Stomach (tissue), 9 donors: Measurements from ENCODE around the gene BLVRA. TPM values are rescaled to one million over a fixed set of nuclear protein-coding genes. Genes with fewer than 3 reads are reported as not detected.

ENCODE experiments used
- DNase-seq, 2 donors: peaks; one replicate each; pipeline versions ENCODE4 v3.0.0 to v3.0.0-alpha.2; 2013 to 2019
- H3K27ac ChIP-seq, 5 donors: fragments of 200-600 bp in 4 of 5; sonication (generic) in 4 of 5; one replicate each; pipeline ENCODE4 v1.5.1; 2013 to 2019; ENCODE audit warnings: mild to moderate bottlenecking in 1 of 5, moderate library complexity in 1 of 5
- H3K27me3 ChIP-seq, 3 donors: fragments of 200-600 bp; sonication (generic); one replicate each; pipeline ENCODE4 v1.5.1; 2017 to 2019; ENCODE audit warnings: mixed run types in 1 of 3
- H3K36me3 ChIP-seq, 4 donors: fragments of 200-600 bp; sonication (generic); 1 replicate in 3 of 4; 2 replicates in 1 of 4; pipeline ENCODE4 v1.5.1; 2016 to 2019
- H3K4me1 ChIP-seq, 4 donors: fragments of 200-600 bp; sonication (generic); one replicate each; pipeline ENCODE4 v1.5.1; 2016 to 2019
- H3K4me3 ChIP-seq, 4 donors: fragments of 200-600 bp; sonication (generic) in 3 of 4; one replicate each; pipeline ENCODE4 v1.5.1; 2016 to 2019; ENCODE audit warnings: mild to moderate bottlenecking in 1 of 4
- H3K9me3 ChIP-seq, 4 donors: fragments of 200-600 bp; sonication (generic); one replicate each; pipeline ENCODE4 v1.5.1; 2016 to 2019
- EP300 ChIP-seq: sonication (generic); formaldehyde crosslinking; IDR thresholded peaks from one replicate; pipeline ENCODE4 v1.6.1; 2017; ENCODE audit warnings: antibody characterized with exemption
- POLR2A ChIP-seq, 4 donors: fragments of 450-650 bp; IDR thresholded peaks; one replicate each; pipeline ENCODE4 v1.6.1; 2016; ENCODE audit warnings: antibody characterized with exemption in 4 of 4, control low read depth in 2 of 4, mild to moderate bottlenecking in 1 of 4, moderate library complexity in 1 of 4
- POLR2AphosphoS5 ChIP-seq, 3 donors: sonication (generic); formaldehyde crosslinking; IDR thresholded peaks; one replicate each; pipeline ENCODE4 v1.6.1; 2016; ENCODE audit warnings: antibody characterized with exemption in 3 of 3
- WGBS, 5 donors: extraction: QIAGEN DNeasy Blood & Tissue Kit in 3 of 5; methylation state at CpG; one replicate each; pipeline versions ENCODE4 v1.1.5 to v1.1.7; 2013 to 2018; 5-methylcytosine and 5-hydroxymethylcytosine counted together
- intact Hi-C: fragments of 100-400 bp; cut with DNase I; formaldehyde crosslinking; loops from one replicate; pipeline ENCODE4 v1.15.1; 2023; ENCODE audit warnings: low total_unique reads
- polyA plus RNA-seq, 3 donors: library from polyadenylated mRNA; stranded (reverse); fragments of 200-250 nt; gene quantifications; one replicate each; pipeline ENCODE4 v1.2.3, GENCODE V29; 2013
- total RNA-seq, 5 donors: library from RNA; depleted of rRNA; stranded (reverse); fragments of >200 nt; gene quantifications; one replicate each; pipeline versions ENCODE4 v1.1.0 to v1.2.3, GENCODE V29; 2014 to 2016
- TF ChIP-seq, protein P1 (sequence below), 7 experiments: fragments of 450-650 bp in 4 of 7; fragments of 200-600 bp in 3 of 7; sonication (generic) in 3 of 7; IDR thresholded peaks; one replicate each; pipeline ENCODE4 v1.5.1; 2016 to 2019; ENCODE audit warnings: antibody characterized with exemption in 7 of 7, control low read depth in 2 of 7, mild to moderate bottlenecking in 1 of 7
- donor health status: healthy with polysubstance abuse.
- donor health status: Bipolar disorder and iron deficiency.
- donor health status: healthy.

The BLVRA gene
- total and polyA plus RNA-seq, 8 donors, result 15.2 to 67.1 (median 46.4) TPM

DNA sequence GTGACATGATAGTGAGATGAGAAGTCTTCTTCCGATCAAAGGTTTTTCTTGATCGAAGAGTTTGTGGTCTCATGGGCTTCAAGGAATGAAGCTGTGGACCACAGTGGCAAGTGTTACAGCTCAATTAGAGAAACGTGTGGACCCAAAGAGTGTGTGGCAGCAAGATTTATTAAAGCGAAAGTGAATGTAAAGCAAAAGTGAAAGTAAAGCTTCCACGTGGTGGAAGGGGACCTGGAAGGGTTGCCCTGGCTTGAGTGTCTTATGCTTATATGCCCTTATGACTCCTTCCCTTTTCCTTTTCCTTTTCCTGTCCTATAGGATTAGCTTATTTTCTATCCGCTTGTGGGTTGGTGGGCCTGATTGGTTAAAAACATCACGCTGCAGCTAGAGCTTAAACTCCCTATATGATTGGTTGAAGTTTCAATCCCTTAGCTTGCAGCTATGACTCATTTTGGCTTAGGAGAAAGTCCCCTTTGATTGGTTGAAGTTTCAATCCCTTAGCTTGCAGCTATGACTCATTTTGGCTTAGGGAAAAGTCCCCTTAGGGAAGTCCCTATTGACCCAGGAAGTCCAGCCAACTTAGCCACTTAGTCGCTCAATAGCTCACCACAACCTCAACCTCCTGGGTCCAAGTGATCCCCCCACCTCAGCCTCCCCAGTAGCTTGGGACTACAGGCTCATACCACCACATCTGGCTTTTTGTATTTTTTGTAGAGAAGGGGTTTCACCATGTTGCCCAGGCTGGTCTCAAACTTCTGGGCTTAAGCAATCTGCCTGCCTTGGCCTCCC lies 76.2 kb downstream of the BLVRA start:
- Histone ChIP-seq H3K27ac (peak overlapping the region in 1 of 5 donors; percentile 29), H3K36me3 (no peaks in the 10 kb centered on the region), H3K4me1 (peaks cover 0 to 14% (median 6%) of the 10 kb centered on the region in 4 donors), H3K9me3 (peaks cover 0 to 10% (median 3%) of the 10 kb centered on the region in 4 donors), H3K4me3 (peak overlapping the region; percentile 18 to 28 (median 24)), H3K27me3 (peaks cover 0 to 6% (median 0%) of the 10 kb centered on the region in 3 donors)
- TF ChIP-seq, protein P1, sequence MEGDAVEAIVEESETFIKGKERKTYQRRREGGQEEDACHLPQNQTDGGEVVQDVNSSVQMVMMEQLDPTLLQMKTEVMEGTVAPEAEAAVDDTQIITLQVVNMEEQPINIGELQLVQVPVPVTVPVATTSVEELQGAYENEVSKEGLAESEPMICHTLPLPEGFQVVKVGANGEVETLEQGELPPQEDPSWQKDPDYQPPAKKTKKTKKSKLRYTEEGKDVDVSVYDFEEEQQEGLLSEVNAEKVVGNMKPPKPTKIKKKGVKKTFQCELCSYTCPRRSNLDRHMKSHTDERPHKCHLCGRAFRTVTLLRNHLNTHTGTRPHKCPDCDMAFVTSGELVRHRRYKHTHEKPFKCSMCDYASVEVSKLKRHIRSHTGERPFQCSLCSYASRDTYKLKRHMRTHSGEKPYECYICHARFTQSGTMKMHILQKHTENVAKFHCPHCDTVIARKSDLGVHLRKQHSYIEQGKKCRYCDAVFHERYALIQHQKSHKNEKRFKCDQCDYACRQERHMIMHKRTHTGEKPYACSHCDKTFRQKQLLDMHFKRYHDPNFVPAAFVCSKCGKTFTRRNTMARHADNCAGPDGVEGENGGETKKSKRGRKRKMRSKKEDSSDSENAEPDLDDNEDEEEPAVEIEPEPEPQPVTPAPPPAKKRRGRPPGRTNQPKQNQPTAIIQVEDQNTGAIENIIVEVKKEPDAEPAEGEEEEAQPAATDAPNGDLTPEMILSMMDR (IDR thresholded peaks at IDR 0.05), result no peak
- TF ChIP-seq EP300 (no peak), POLR2A (IDR thresholded peaks at IDR 0.05) (no peak), POLR2AphosphoS5 (IDR thresholded peaks at IDR 0.05) (no peak)
- intact Hi-C loops, result loop anchor here (10.0 kb wide), 1 partner anchor 250 kb away; the partner anchor contains the start of gene STK17A
- peak in 1 of 2 donors; percentile 55 for DNase-seq
- WGBS, 5 donors, result 58 to 68% (median 65%) methylated on average over 8 of the region's 8 CpGs

DNA sequence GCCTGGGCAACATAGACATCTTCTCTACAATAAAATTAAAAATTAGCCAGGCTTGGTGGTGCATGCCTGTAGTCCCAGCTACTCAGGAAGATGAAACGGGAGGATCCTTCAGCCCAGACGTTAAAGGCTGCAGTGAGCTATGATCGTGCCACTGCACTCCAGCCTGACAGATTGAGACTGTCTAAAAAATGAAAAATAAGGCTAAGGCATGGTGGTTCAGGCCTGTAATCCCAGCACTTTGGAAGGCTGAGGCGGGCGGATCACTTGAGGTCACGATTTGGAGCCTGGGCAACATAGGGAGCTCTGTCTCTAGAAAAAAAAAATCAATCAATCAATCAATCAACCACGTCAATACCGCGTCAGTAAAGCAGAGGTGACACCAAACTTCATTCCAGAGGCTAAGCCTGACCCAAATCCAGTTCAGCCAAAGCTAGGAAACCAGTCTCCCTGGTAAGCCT lies 79.8 kb downstream of the BLVRA start:
- WGBS, 5 donors, result 66 to 80% (median 69%) methylated on average over 9 of the region's 9 CpGs
- H3K36me3 ChIP-seq, result no peaks in the 10 kb centered on the region
- peak overlapping the region in 1 of 4 donors; percentile 35 for H3K4me3 ChIP-seq
- H3K27ac ChIP-seq, result peak overlapping the region in 2 of 5 donors; percentile 34 to 46
- H3K9me3 ChIP-seq, result no peaks in the 10 kb centered on the region
- peaks cover 0 to 14% (median 6%) of the 10 kb centered on the region in 4 donors for H3K4me1 ChIP-seq
- TF ChIP-seq POLR2A (IDR thresholded peaks at IDR 0.05) (no peak), EP300 (no peak), POLR2AphosphoS5 (IDR thresholded peaks at IDR 0.05) (no peak)
- TF ChIP-seq, protein P1 (IDR thresholded peaks at IDR 0.05), result no peak
- no peak for DNase-seq
- intact Hi-C loops, result loop anchor here (10.0 kb wide), 1 partner anchor 253 kb away; the partner anchor contains the start of gene STK17A
- no peaks in the 10 kb centered on the region for H3K27me3 ChIP-seq

DNA sequence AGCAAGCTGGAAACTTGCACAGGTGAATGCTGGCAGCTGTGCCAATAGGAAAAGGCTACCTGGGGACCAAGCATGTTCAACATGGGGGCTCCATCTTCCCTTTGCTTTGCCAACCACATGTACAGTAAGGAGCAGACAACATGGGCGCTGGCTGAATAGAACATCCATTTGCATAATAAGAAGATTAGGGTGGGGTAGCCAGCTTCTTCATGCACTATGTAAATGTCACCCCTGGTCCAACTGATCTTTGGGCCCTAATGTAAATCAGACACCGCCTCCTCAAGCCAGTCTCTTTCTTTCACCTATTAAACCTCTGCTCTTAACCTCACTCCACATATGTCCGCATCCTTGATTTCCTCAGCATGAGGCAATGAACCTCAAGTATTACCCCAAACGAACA lies 84.8 kb downstream of the BLVRA start:
- H3K4me1 ChIP-seq, result peaks cover 0 to 9% (median 6%) of the 10 kb centered on the region in 4 donors
- peaks cover 0 to 11% (median 0%) of the 10 kb centered on the region in 3 donors for H3K27me3 ChIP-seq
- H3K27ac ChIP-seq, result no peak overlapping the region
- H3K4me3 ChIP-seq, result no peak overlapping the region
- TF ChIP-seq POLR2AphosphoS5 (IDR thresholded peaks at IDR 0.05), result no peak
- TF ChIP-seq, protein P1 (IDR thresholded peaks at IDR 0.05), result no peak
- TF ChIP-seq EP300, result no peak
- no peak for TF ChIP-seq POLR2A (IDR thresholded peaks at IDR 0.05)
- DNase-seq, result no peak
- no peaks in the 10 kb centered on the region for H3K36me3 ChIP-seq
- H3K9me3 ChIP-seq, result no peaks in the 10 kb centered on the region
- intact Hi-C loops, result no loop called here
- 84 to 93% (median 91%) methylated on average over 4 of the region's 4 CpGs for WGBS, 5 donors

DNA sequence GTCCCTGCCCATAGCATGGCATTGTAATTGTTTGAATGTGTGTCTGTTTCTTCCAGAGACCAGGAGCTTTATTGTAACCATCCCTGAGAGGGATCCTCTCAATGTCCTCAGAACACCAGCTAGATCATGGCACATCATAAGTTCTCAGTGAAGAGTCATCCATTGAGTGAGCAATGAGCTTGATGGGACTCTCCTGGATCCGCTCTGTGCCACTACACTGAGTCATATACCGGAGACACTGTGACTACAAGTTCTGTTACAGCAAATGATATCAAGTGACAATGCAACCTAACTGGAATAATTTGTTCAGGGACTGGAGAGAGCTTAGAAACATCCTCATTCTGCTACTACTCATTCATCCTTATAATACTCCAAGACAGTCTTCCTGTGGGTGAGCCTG lies 85.8 kb downstream of the BLVRA start:
- Histone ChIP-seq H3K36me3 (no peaks in the 10 kb centered on the region), H3K4me1 (peaks cover 0 to 2% (median 0%) of the 10 kb centered on the region in 4 donors), H3K4me3 (no peak overlapping the region), H3K27ac (no peak overlapping the region), H3K9me3 (no peaks in the 10 kb centered on the region), H3K27me3 (peaks cover 0 to 11% (median 0%) of the 10 kb centered on the region in 3 donors)
- 88 to 97% (median 95%) methylated on average over 2 of the region's 2 CpGs for WGBS, 5 donors
- intact Hi-C loops, result no loop called here
- TF ChIP-seq POLR2AphosphoS5 (IDR thresholded peaks at IDR 0.05), result no peak
- no peak for DNase-seq
